ENCODE measurements around the gene ADAMTS9. TPM values are rescaled to one million over a fixed set of nuclear protein-coding genes. Genes with fewer than 3 reads are reported as not detected.

The ADAMTS9 gene
- total RNA-seq, 3 donors from 2014 or later (not counting 1 experiment from before 2014, with no cell fraction given) = not detected

GRCh38 chr3:64656544-64656943 is 31.3 kb downstream of the ADAMTS9 start:
- intact Hi-C loops (cut with micrococcal nuclease) = no loop called here
- Mint-ChIP-seq H3K4me1 (no peaks in the 10 kb centered on the region), H3K27me3 (ENCODE audit: low read depth in 2 of 2) (no peaks in the 10 kb centered on the region), H3K27ac (no peak overlapping the region), H3K36me3 (no peaks in the 10 kb centered on the region), H3K9me3 (peaks cover 0 to 2% of the 10 kb centered on the region in 2 donors), H3K4me3 (no peak overlapping the region)
- ATAC-seq (no peak), DNase-seq (no peak)
- no peak overlapping the region for H3K4me3 ChIP-seq (ENCODE audit: low read length)
- no peaks in the 10 kb centered on the region for H3K4me1 ChIP-seq (ENCODE audit: control insufficient read depth, insufficient read depth, low read length)
- H3K27ac ChIP-seq (ENCODE audit: low read length) = no peak overlapping the region
- WGBS (ENCODE audit: insufficient coverage) = 93% methylated on average over 4 of the region's 4 CpGs
- H3K27me3 ChIP-seq (ENCODE audit: control insufficient read depth, insufficient read depth, low read length) = no peaks in the 10 kb centered on the region
- H3K36me3 ChIP-seq (ENCODE audit: control insufficient read depth, insufficient read depth, low read length) = no peaks in the 10 kb centered on the region
- H3K9me3 ChIP-seq (ENCODE audit: control insufficient read depth, insufficient read depth, low read length) = no peaks in the 10 kb centered on the region
- TF ChIP-seq CTCF (IDR thresholded peaks at IDR 0.05) = no peak

- Mint-ChIP-seq H3K36me3 (no peaks in the 10 kb centered on the region), H3K27me3 (ENCODE audit: low read depth in 2 of 2) (no peaks in the 10 kb centered on the region), H3K4me3 (no peak overlapping the region), H3K27ac (no peak overlapping the region), H3K4me1 (no peaks in the 10 kb centered on the region), H3K9me3 (peaks cover 0 to 7% of the 10 kb centered on the region in 2 donors)
- DNase-seq (no peak), ATAC-seq (no peak)
- 85% methylated on average over 4 of the region's 4 CpGs for WGBS (ENCODE audit: insufficient coverage)
- no peaks in the 10 kb centered on the region for H3K4me1 ChIP-seq (ENCODE audit: control insufficient read depth, insufficient read depth, low read length)
- no peaks in the 10 kb centered on the region for H3K9me3 ChIP-seq (ENCODE audit: control insufficient read depth, insufficient read depth, low read length)
- intact Hi-C loops (cut with micrococcal nuclease) = no loop called here
- H3K36me3 ChIP-seq (ENCODE audit: control insufficient read depth, insufficient read depth, low read length) = no peaks in the 10 kb centered on the region
- H3K4me3 ChIP-seq (ENCODE audit: low read length) = no peak overlapping the region
- H3K27me3 ChIP-seq (ENCODE audit: control insufficient read depth, insufficient read depth, low read length) = no peaks in the 10 kb centered on the region
- no peak overlapping the region for H3K27ac ChIP-seq (ENCODE audit: low read length)
- TF ChIP-seq CTCF (IDR thresholded peaks at IDR 0.05) = no peak
Observed at GRCh38 chr3:64655160-64655559, 32.6 kb downstream of the ADAMTS9 start.

- Mint-ChIP-seq H3K27ac (no peak overlapping the region), H3K27me3 (ENCODE audit: low read depth in 2 of 2) (no peaks in the 10 kb centered on the region), H3K4me3 (no peak overlapping the region), H3K4me1 (no peaks in the 10 kb centered on the region), H3K9me3 (peaks cover 0 to 8% of the 10 kb centered on the region in 2 donors), H3K36me3 (no peaks in the 10 kb centered on the region)
- Histone ChIP-seq H3K4me3 (ENCODE audit: low read length) (no peak overlapping the region), H3K27ac (ENCODE audit: low read length) (no peak overlapping the region), H3K27me3 (ENCODE audit: control insufficient read depth, insufficient read depth, low read length) (no peaks in the 10 kb centered on the region), H3K36me3 (ENCODE audit: control insufficient read depth, insufficient read depth, low read length) (no peaks in the 10 kb centered on the region), H3K4me1 (ENCODE audit: control insufficient read depth, insufficient read depth, low read length) (no peaks in the 10 kb centered on the region), H3K9me3 (ENCODE audit: control insufficient read depth, insufficient read depth, low read length) (no peaks in the 10 kb centered on the region)
- 88% methylated on average over 5 of the region's 5 CpGs for WGBS (ENCODE audit: insufficient coverage)
- TF ChIP-seq CTCF (IDR thresholded peaks at IDR 0.05) = no peak
- ATAC-seq (no peak), DNase-seq (no peak)
- intact Hi-C loops (cut with micrococcal nuclease) = no loop called here
Observed at GRCh38 chr3:64654013-64654412, 33.8 kb downstream of the ADAMTS9 start.

DNA sequence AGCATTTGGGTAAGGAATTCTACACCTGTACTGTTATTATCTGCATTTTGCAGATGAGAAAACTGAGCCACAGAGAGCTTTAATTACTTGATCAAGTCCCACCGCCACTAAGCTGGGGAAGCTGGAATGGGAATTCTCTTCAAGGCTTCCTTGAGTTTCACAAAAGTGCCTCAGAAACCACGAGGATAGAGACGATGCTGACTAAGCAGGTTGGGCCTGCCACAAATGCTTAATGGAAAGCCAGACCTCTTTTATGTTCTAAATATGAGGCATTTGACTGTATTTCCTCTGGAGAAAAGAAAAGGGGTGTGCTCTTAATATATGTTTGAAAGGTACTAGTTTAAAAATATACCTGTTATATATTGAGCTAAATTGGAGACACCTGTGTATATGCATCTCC is 34.7 kb downstream of the ADAMTS9 start:
- DNase-seq (no peak), ATAC-seq (no peak)
- no peak overlapping the region for H3K27ac ChIP-seq (ENCODE audit: low read length)
- no peak for TF ChIP-seq CTCF (IDR thresholded peaks at IDR 0.05)
- Mint-ChIP-seq H3K9me3 (peaks cover 0 to 11% of the 10 kb centered on the region in 2 donors), H3K4me1 (no peaks in the 10 kb centered on the region), H3K27me3 (ENCODE audit: low read depth in 2 of 2) (no peaks in the 10 kb centered on the region), H3K27ac (no peak overlapping the region), H3K36me3 (no peaks in the 10 kb centered on the region), H3K4me3 (no peak overlapping the region)
- no peaks in the 10 kb centered on the region for H3K9me3 ChIP-seq (ENCODE audit: control insufficient read depth, insufficient read depth, low read length)
- intact Hi-C loops (cut with micrococcal nuclease) = no loop called here
- no peaks in the 10 kb centered on the region for H3K36me3 ChIP-seq (ENCODE audit: control insufficient read depth, insufficient read depth, low read length)
- no peak overlapping the region for H3K4me3 ChIP-seq (ENCODE audit: low read length)
- 72% methylated on average over 3 of the region's 3 CpGs for whole genome bisulfite sequencing (ENCODE audit: insufficient coverage)
- no peaks in the 10 kb centered on the region for H3K4me1 ChIP-seq (ENCODE audit: control insufficient read depth, insufficient read depth, low read length)
- H3K27me3 ChIP-seq (ENCODE audit: control insufficient read depth, insufficient read depth, low read length) = no peaks in the 10 kb centered on the region
